Smooth muscle cell (in vitro differentiated cells): ENCODE results near the gene PRR5L. TPM values are rescaled to one million over a fixed set of nuclear protein-coding genes. Genes with fewer than 3 reads are reported as not detected.
A peak's percentile ranks its signal among the peaks of the same experiment; 100 is the strongest.

Source experiments
- DNase-seq: peaks from one replicate; lab custom pipeline; 2025; ENCODE audit not compliant: unreplicated experiment; lab: John Stamatoyannopoulos, UW
- H2AFZ ChIP-seq: fragments of 200-600 bp; sonication (generic); 2 replicates; pipeline ENCODE4 v1.6.0; 2016; ENCODE audit warnings: antibody characterized with exemption, low read depth, mild to moderate bottlenecking
- H3F3A ChIP-seq: fragments of 200-600 bp; sonication (generic); 2 replicates; pipeline ENCODE4 v1.6.0; 2017; ENCODE audit warnings: antibody characterized with exemption, low read depth
- H3K27ac ChIP-seq: fragments of 200-600 bp; sonication (generic); 2 replicates; pipeline ENCODE4 v1.5.1; 2016; ENCODE audit warnings: low read depth, mild to moderate bottlenecking
- H3K27me3 ChIP-seq: fragments of 200-600 bp; sonication (generic); 2 replicates; pipeline ENCODE4 v1.6.1; 2016; ENCODE audit warnings: low read depth, mild to moderate bottlenecking
- H3K36me3 ChIP-seq: fragments of 200-600 bp; sonication (generic); 2 replicates; pipeline ENCODE4 v1.5.1; 2016; ENCODE audit warnings: low read depth
- H3K4me1 ChIP-seq: fragments of 200-600 bp; sonication (generic); 2 replicates; pipeline ENCODE4 v1.5.1; 2016; ENCODE audit warnings: low read depth
- H3K4me2 ChIP-seq: fragments of 200-600 bp; sonication (generic); 2 replicates; pipeline ENCODE4 v1.6.0; 2016; ENCODE audit warnings: mild to moderate bottlenecking
- H3K4me3 ChIP-seq: fragments of 200-600 bp; sonication (generic); 2 replicates; pipeline ENCODE4 v1.5.1; 2016; ENCODE audit warnings: mild to moderate bottlenecking
- H3K79me2 ChIP-seq: fragments of 200-600 bp; sonication (generic); 2 replicates; pipeline ENCODE4 v1.6.0; 2016; ENCODE audit warnings: low read depth, mild to moderate bottlenecking
- H3K9ac ChIP-seq: fragments of 200-600 bp; sonication (generic); 2 replicates; pipeline ENCODE4 v1.6.0; 2016; ENCODE audit warnings: low read depth
- H3K9me3 ChIP-seq: fragments of 200-600 bp; sonication (generic); replicated peaks from 2 replicates; pipeline ENCODE4 v1.5.1; 2016; ENCODE audit warnings: low read depth
- H4K20me1 ChIP-seq: fragments of 200-600 bp; sonication (generic); 2 replicates; pipeline ENCODE4 v1.6.0; 2016; ENCODE audit warnings: low read depth
- CTCF ChIP-seq: fragments of 200-600 bp; sonication (generic); IDR thresholded peaks from 2 replicates; pipeline ENCODE4 v1.5.1; 2017; ENCODE audit warnings: borderline replicate concordance, mild to moderate bottlenecking, antibody characterized with exemption; ENCODE audit not compliant: insufficient read depth, poor library complexity, severe bottlenecking
- WGBS: methylation state at CpG from one replicate; pipeline ENCODE4 v1.1.7; 2016; ENCODE audit warnings: low lambda C conversion rate; 5-methylcytosine and 5-hydroxymethylcytosine counted together
- polyA plus RNA-seq: library from polyadenylated mRNA; unstranded; fragments of >200 nt; fragmentation: Nextera tagmentation; extraction: Ambion mirVana; gene quantifications from 2 replicates; pipeline ENCODE4 v1.2.1, GENCODE V29; 2016
- total RNA-seq: library from RNA; depleted of rRNA; stranded (reverse); fragments of >200 nt; gene quantifications from 2 replicates; pipeline ENCODE4 v1.2.3, GENCODE V29; 2014

Gene PRR5L
- total and polyA plus RNA-seq, 2 experiments from 2014 or later = 21.4 to 41.4 TPM

GRCh38 chr11:36421546-36422155, 125.6 kb downstream of the PRR5L start:
- 49% methylated on average over 6 of the region's 6 CpGs for WGBS
- peak overlapping the region; percentile 4 for H3K9ac ChIP-seq

GRCh38 chr11:36425561-36426081, 129.5 kb downstream of the PRR5L start:
- Histone ChIP-seq H3K4me3 (no peak overlapping the region), H3K9me3 (no peaks in the 10 kb centered on the region), H2AFZ (no peak overlapping the region), H3K27ac (peak overlapping the region; percentile 69), H4K20me1 (no peaks in the 10 kb centered on the region), H3K4me1 (peaks cover 12% of the 10 kb centered on the region), H3K79me2 (peaks cover 20% of the 10 kb centered on the region), H3K4me2 (no peak overlapping the region), H3K27me3 (no peaks in the 10 kb centered on the region), H3K9ac (peak overlapping the region; percentile 32), H3F3A (peaks cover 11% of the 10 kb centered on the region), H3K36me3 (no peaks in the 10 kb centered on the region)
- TF ChIP-seq CTCF = no peak
- no peak for DNase-seq
- 80% methylated on average over 6 of the region's 6 CpGs for WGBS

More at GRCh38 chr11:36421546-36422155, 125.6 kb downstream of the PRR5L start:
- no peak for DNase-seq
- H3K79me2 ChIP-seq = peaks cover 4% of the 10 kb centered on the region
- no peaks in the 10 kb centered on the region for H4K20me1 ChIP-seq
- H3K36me3 ChIP-seq = no peaks in the 10 kb centered on the region
- peak overlapping the region; percentile 84 for H3K27ac ChIP-seq
- no peak for TF ChIP-seq CTCF
- no peak overlapping the region for H3K4me3 ChIP-seq
- H3K9me3 ChIP-seq = no peaks in the 10 kb centered on the region
- H3K4me2 ChIP-seq = peak overlapping the region; percentile 67
- no peak overlapping the region for H2AFZ ChIP-seq
- peaks cover 8% of the 10 kb centered on the region for H3K4me1 ChIP-seq
- H3F3A ChIP-seq = peaks cover 6% of the 10 kb centered on the region
- H3K27me3 ChIP-seq = no peaks in the 10 kb centered on the region

- Histone ChIP-seq H3K4me3 (no peak overlapping the region), H3F3A (peaks cover 18% of the 10 kb centered on the region), H4K20me1 (no peaks in the 10 kb centered on the region), H3K27ac (peak overlapping the region; percentile 69), H3K79me2 (peaks cover 20% of the 10 kb centered on the region), H3K9me3 (no peaks in the 10 kb centered on the region), H3K4me2 (peak overlapping the region; percentile 18), H3K4me1 (peaks cover 17% of the 10 kb centered on the region), H3K36me3 (no peaks in the 10 kb centered on the region), H3K9ac (peak overlapping the region; percentile 32), H2AFZ (no peak overlapping the region), H3K27me3 (no peaks in the 10 kb centered on the region)
- WGBS = 56% methylated on average over 4 of the region's 4 CpGs
- DNase-seq = no peak
- no peak for TF ChIP-seq CTCF
These were observed 130.2 kb downstream of the PRR5L start for GRCh38 chr11:36426226-36426848.
